ENCODE results near the gene NSFL1C. TPM values are rescaled to one million over a fixed set of nuclear protein-coding genes. Genes with fewer than 3 reads are reported as not detected.

NSFL1C gene
- total and polyA plus RNA-seq, 9 of the 15 experiments (the other 6 are each of a cell fraction or from before 2014, with no cell fraction given): 20.8 to 119 (median 47.0) TPM

DNA sequence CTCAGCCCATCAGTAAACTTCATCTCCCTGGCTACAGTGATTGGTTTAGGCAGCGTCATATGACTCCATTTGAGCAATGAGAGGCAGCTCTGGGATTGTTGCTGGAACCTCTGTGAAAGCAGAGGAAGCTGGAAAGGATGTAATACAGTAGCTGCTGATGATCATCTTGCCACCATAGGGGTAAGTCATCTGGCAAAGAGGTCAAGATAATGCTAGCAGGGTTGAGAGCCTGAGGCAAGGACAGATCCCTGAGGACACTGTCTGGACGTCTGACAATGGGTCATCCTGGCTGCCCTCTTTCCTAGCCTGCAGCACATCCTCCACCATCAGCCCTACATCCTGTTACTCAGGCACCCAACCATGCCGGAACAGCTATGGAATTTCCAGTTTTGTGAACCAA lies 48.3 kb downstream of the NSFL1C start (continued):
- TF ChIP-seq, protein P1, sequence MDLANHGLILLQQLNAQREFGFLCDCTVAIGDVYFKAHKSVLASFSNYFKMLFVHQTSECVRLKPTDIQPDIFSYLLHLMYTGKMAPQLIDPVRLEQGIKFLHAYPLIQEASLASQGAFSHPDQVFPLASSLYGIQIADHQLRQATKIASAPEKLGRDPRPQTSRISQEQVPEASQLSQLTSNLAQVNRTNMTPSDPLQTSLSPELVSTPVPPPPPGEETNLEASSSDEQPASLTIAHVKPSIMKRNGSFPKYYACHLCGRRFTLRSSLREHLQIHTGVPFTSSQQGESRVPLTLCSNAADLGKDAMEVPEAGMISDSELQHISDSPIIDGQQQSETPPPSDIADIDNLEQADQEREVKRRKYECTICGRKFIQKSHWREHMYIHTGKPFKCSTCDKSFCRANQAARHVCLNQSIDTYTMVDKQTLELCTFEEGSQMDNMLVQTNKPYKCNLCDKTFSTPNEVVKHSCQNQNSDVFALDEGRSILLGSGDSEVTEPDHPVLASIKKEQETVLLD (IDR thresholded peaks at IDR 0.05): no peak
- TF ChIP-seq SMARCC2 (IDR thresholded peaks at IDR 0.05; ENCODE audit: low read depth): no peak
- no peak for TF ChIP-seq NFXL1 (CRISPR knock-in tag; IDR thresholded peaks at IDR 0.05)
- no peak for TF ChIP-seq GABPB2 (CRISPR knock-in tag; conservative IDR thresholded peaks at IDR 0.05)
- no peak for TF ChIP-seq COPS2 (conservative IDR thresholded peaks at IDR 0.05)
- TF ChIP-seq YY1 (IDR thresholded peaks at IDR 0.05; ENCODE audit: borderline replicate concordance in 1 of 3, control insufficient read depth in 1 of 3, extremely low read depth in 1 of 3, insufficient read depth in 3 of 3, insufficient read length in 1 of 3, insufficient replicate concordance in 2 of 3, low read depth in 1 of 3, low read length in 2 of 3): no peak
- no peak for TF ChIP-seq ZBTB17 (CRISPR knock-in tag; IDR thresholded peaks at IDR 0.05)
- TF ChIP-seq GABPA (tag; conservative IDR thresholded peaks at IDR 0.05; ENCODE audit: low read depth): no peak
- TF ChIP-seq ZNF175 (CRISPR knock-in tag; IDR thresholded peaks at IDR 0.05; ENCODE audit: low read depth): no peak
- TF ChIP-seq MTA3 (IDR thresholded peaks at IDR 0.05; ENCODE audit: borderline replicate concordance): no peak

- Histone ChIP-seq H3K27me3 (ENCODE audit: control insufficient read depth in 2 of 2, insufficient read depth in 2 of 2, low read length in 2 of 2) (no peaks in the 10 kb centered on the region), H3K4me2 (ENCODE audit: insufficient read depth, low read length) (no peak overlapping the region), H3K27ac (ENCODE audit: extremely low read depth, low read depth, low read length) (no peak overlapping the region), H3K9ac (ENCODE audit: insufficient read depth in 1 of 2, low read depth in 2 of 2, low read length in 2 of 2) (no peak overlapping the region), H3K9me1 (ENCODE audit: control insufficient read depth, insufficient read depth, low read length) (no peaks in the 10 kb centered on the region), H3K4me3 (no peak overlapping the region), H3K4me1 (replicated peaks in 1 of 2; ENCODE audit: control insufficient read depth in 2 of 2, insufficient read depth in 2 of 2, low read length in 2 of 2) (peaks cover 5 to 6% of the 10 kb centered on the region in 2 experiments; a peak in 4 of 5 replicates), H3K36me3 (ENCODE audit: control insufficient read depth, insufficient read depth, low read length) (no peaks in the 10 kb centered on the region), H4K20me1 (replicated peaks; ENCODE audit: control insufficient read depth, insufficient read depth, low read length) (no peaks in the 10 kb centered on the region), H3K79me2 (ENCODE audit: control insufficient read depth, insufficient read depth, low read length) (no peaks in the 10 kb centered on the region), H3K9me3 (replicated peaks; ENCODE audit: control insufficient read depth, insufficient read depth, low read depth, low read length) (no peaks in the 10 kb centered on the region), H2AFZ (ENCODE audit: low read depth, low read length) (no peak overlapping the region)
- no TSS peak for BruUV-seq (replicated peaks)
- ATAC-seq: no peak
- in situ Hi-C loops (cut with MboI) (no loop called here), intact Hi-C loops (cut with micrococcal nuclease) (no loop called here)
- no peak for DNase-seq (ENCODE audit: extremely low read depth in 1 of 4, low spot score in 3 of 4)
- FAIRE-seq: no peak
- CTCF ChIA-PET (ENCODE audit: low intra/inter-chr PET ratio): no interaction called here
- POLR2A ChIA-PET: no interaction called here
- TF ChIP-seq NR3C1 (CRISPR knock-in tag; IDR thresholded peaks at IDR 0.05) (no peak), SIN3A (IDR thresholded peaks at IDR 0.05; ENCODE audit: borderline replicate concordance in 2 of 2, control insufficient read depth in 1 of 2, low read depth in 2 of 2, low read length in 2 of 2) (no peak), ZNF586 (CRISPR knock-in tag; conservative IDR thresholded peaks at IDR 0.05) (no peak), FIP1L1 (IDR thresholded peaks at IDR 0.05; ENCODE audit: low read depth, low read length, poor library complexity, severe bottlenecking) (no peak), NCOA4 (IDR thresholded peaks at IDR 0.05; ENCODE audit: partially characterized antibody) (no peak), MTA3 (IDR thresholded peaks at IDR 0.05; ENCODE audit: borderline replicate concordance) (no peak), FOXA3 (CRISPR knock-in tag; conservative IDR thresholded peaks at IDR 0.05 in 1 of 2, IDR thresholded peaks at IDR 0.05 in 1 of 2) (no peak), MAZ (CRISPR knock-in tag; conservative IDR thresholded peaks at IDR 0.05 in 1 of 2, IDR thresholded peaks at IDR 0.05 in 1 of 2) (no peak), STAT5B (CRISPR knock-in tag; IDR thresholded peaks at IDR 0.05) (no peak), NFYB (IDR thresholded peaks at IDR 0.05; ENCODE audit: extremely low read depth, insufficient read length) (no peak), ZNF780A (CRISPR knock-in tag; IDR thresholded peaks at IDR 0.05) (no peak), GABPA (tag; conservative IDR thresholded peaks at IDR 0.05; ENCODE audit: low read depth) (no peak), KLF16 (IDR thresholded peaks at IDR 0.05) (no peak), SAFB2 (IDR thresholded peaks at IDR 0.05; ENCODE audit: borderline replicate concordance, low read depth, low read length, severe bottlenecking) (no peak)
Measured at GRCh38 chr20:1417790-1418189, 48.9 kb downstream of the NSFL1C start.
